ENCODE data around the gene E4F1. TPM values are rescaled to one million over a fixed set of nuclear protein-coding genes. Genes with fewer than 3 reads are reported as not detected.

E4F1 gene
- total RNA-seq, 1 experiment from 2014 or later: 44.7 TPM

DNA sequence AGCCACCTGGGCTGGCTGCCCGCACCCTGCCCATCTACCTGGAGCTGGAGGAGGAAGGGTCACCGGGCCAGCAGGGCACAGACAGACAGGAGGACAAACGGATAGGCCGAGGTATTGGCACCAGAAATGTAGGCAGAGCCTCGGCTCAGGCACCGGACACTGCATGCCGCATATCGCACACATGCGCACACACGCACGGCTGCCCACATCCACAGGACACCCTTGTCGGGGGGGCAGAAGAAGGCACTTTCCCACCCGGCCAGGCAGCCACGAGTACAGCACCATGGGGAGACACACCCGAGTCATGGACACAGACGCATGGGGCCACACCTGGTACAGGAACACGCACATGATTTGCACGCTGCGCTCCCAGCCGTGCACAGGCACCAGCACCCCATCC lies 41.4 kb upstream of the E4F1 start:
- H3K27ac ChIP-seq: no peak overlapping the region
- no peaks in the 10 kb centered on the region for H3K4me1 ChIP-seq (replicated peaks)
- H3K36me3 ChIP-seq: peaks cover 9% of the 10 kb centered on the region
- DNase-seq (ENCODE audit: low read depth in 1 of 2, low spot score in 2 of 2): no peak
- no peak overlapping the region for H3K4me3 ChIP-seq
- no peaks in the 10 kb centered on the region for H3K27me3 ChIP-seq (replicated peaks)
- H3K9me3 ChIP-seq (replicated peaks): no peaks in the 10 kb centered on the region

DNA sequence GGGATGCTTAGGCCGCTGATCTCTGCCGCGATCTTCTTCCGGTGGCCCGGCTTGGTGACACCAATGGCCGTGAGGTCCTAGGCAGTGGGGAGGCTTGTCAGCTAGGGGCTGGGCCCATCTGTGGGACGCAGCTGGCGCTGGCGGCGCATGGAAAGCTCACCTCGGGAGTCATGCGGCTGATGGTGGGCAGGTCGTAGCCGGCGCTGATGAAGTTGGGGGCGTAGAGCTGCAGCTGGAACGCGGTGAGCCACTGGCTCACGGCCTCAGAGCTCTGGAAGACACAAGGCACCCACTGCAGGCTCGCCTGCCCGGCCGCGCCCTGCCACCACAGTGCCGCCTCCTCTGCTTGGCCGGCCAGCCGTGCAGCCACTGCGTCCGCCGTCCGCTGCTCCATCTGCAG lies 39.7 kb upstream of the E4F1 start:
- Histone ChIP-seq H3K27ac (no peak overlapping the region), H3K36me3 (no peaks in the 10 kb centered on the region), H3K27me3 (replicated peaks) (no peaks in the 10 kb centered on the region), H3K9me3 (replicated peaks) (no peaks in the 10 kb centered on the region), H3K4me1 (replicated peaks) (no peaks in the 10 kb centered on the region), H3K4me3 (no peak overlapping the region)
- DNase-seq (ENCODE audit: low read depth in 1 of 2, low spot score in 2 of 2): no peak

DNA sequence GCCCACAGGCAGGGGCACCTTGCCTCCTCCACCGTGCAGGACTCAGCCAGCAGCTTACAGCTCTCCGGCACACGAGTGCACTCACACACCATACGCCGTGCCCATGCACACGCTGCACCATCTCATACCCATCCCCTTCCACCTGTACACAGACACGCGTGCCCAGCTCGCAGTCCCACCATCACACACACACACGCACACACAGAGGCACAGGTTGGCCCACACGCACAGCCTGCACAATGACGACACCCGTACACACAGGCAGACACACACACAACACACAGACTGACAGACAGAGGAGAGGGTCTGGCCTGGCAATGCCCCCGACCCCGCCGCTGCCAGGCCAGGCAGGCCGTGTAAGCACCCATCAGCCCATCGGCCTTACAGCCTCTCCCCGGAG lies 39.0 kb upstream of the E4F1 start:
- Histone ChIP-seq H3K27ac (no peak overlapping the region), H3K9me3 (replicated peaks) (no peaks in the 10 kb centered on the region), H3K4me3 (no peak overlapping the region), H3K27me3 (replicated peaks) (no peaks in the 10 kb centered on the region), H3K4me1 (replicated peaks) (no peaks in the 10 kb centered on the region), H3K36me3 (no peaks in the 10 kb centered on the region)
- DNase-seq (ENCODE audit: low read depth in 1 of 2, low spot score in 2 of 2): no peak

DNA sequence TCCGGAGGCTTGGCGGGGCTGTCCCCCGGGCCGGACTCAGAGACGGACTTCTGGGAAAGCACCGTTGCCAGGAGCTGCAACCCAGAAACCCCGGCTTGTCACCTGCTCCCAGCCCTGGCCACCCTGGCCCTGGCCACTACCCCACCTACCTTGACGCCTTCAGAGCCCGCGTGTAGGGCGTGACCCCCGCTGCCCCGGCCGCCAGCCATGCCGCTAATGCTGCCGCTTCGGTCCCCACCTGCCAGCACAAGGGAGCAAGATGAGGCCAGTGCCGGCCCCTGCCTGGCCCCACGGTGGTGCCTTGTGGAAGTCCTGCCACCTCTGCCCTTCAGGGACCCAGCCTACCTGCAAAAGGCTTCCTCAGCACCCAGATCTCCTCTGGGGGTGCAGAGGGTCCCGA lies 38.4 kb upstream of the E4F1 start:
- no peaks in the 10 kb centered on the region for H3K9me3 ChIP-seq (replicated peaks)
- no peak overlapping the region for H3K27ac ChIP-seq
- no peaks in the 10 kb centered on the region for H3K4me1 ChIP-seq (replicated peaks)
- no peaks in the 10 kb centered on the region for H3K36me3 ChIP-seq
- no peak overlapping the region for H3K4me3 ChIP-seq
- DNase-seq (ENCODE audit: low read depth in 1 of 2, low spot score in 2 of 2): no peak
- H3K27me3 ChIP-seq (replicated peaks): no peaks in the 10 kb centered on the region

DNA sequence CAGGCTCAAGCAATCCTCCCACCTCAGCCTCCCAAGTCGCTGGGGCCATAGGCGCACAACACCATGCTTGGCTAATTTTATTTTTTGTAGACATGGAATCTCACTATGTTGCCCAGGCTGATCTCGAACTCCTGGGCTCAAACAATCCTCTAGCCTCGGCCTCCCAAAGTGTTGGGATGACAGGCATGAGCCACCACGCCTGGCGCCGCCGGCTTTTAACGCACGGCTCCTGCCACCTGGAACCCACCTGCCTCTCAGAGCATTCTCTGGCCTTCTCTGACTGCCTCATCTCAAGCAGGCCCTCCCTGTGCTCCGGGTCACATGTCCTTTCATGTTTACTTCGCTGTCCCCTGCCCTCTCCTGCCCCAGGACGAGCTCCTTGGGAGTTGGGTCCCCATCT lies 37.3 kb upstream of the E4F1 start:
- no peak for DNase-seq (ENCODE audit: low read depth in 1 of 2, low spot score in 2 of 2)

DNA sequence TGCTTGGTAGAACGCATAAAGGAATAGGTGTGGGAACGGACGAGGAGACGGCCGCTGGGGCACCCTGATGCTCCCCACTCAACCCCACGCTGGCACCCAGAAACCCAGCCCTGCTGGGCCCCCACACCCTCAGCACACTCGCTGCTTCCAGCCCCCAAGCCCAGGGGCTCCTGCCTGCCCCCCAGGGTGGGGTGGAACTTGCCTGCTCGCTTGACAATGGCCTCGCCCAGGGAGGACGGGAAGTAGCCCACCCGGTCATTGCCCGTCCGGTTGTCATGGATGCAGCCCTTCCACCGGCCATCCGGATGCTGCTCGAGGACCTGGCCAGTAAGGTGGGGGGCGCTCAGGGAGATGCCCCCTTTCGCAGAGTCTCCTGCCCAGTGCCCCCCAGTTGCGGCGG lies 36.9 kb upstream of the E4F1 start:
- DNase-seq (ENCODE audit: low read depth in 1 of 2, low spot score in 2 of 2): no peak
- Histone ChIP-seq H3K27ac (no peak overlapping the region), H3K9me3 (replicated peaks) (no peaks in the 10 kb centered on the region)

More for the DNA sequence above, 37.3 kb upstream of the E4F1 start:
- Histone ChIP-seq H3K27me3 (replicated peaks) (no peaks in the 10 kb centered on the region), H3K9me3 (replicated peaks) (no peaks in the 10 kb centered on the region), H3K4me1 (replicated peaks) (no peaks in the 10 kb centered on the region), H3K4me3 (no peak overlapping the region), H3K36me3 (no peaks in the 10 kb centered on the region), H3K27ac (no peak overlapping the region)

DNA sequence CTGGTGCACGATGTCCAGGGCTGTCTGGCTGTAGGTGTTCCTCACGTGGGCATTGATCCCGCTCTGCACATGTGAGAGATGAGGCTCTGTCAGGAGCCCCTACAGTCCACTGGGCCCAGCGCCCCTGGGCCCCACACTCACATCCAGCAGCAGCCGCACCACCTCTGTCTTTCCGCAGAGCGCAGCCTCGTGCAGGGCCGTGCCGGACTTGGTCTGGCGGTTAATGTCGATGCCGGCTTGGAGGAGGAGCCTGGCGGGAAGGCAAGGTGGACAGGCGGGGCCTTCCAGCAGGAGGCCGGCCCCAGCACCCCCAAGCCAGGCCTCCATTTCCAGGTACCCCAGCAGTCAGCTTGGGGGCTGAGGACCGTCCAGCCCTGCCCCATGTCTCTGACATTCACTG lies 36.2 kb upstream of the E4F1 start:
- Histone ChIP-seq H3K27ac (no peak overlapping the region), H3K27me3 (replicated peaks) (no peaks in the 10 kb centered on the region), H3K4me1 (replicated peaks) (no peaks in the 10 kb centered on the region), H3K4me3 (no peak overlapping the region), H3K9me3 (replicated peaks) (no peaks in the 10 kb centered on the region), H3K36me3 (no peaks in the 10 kb centered on the region)
- DNase-seq (ENCODE audit: low read depth in 1 of 2, low spot score in 2 of 2): no peak

More for the DNA sequence above, 36.9 kb upstream of the E4F1 start:
- Histone ChIP-seq H3K36me3 (no peaks in the 10 kb centered on the region), H3K4me1 (replicated peaks) (no peaks in the 10 kb centered on the region), H3K27me3 (replicated peaks) (no peaks in the 10 kb centered on the region), H3K4me3 (no peak overlapping the region)

DNA sequence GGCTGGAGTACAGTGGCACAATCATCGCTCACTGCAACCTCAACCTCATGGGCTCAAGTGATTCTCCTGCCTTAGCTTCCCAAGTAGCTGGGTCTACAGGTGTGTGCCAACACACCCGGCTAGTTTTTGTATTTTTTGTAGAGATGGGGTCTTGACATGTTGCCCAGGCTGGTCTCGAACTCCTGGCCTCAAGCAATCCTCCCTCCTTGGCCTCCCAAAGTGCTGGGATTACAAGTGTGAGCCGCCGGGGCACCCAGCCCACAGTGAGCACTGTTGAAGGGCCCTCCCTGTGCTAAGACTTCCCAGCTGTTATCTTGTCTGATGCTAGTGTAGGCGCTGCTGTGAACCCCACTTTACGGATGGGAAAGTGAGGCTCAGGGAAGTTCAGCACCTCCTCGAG lies 35.0 kb upstream of the E4F1 start:
- Histone ChIP-seq H3K27ac (no peak overlapping the region), H3K4me3 (no peak overlapping the region), H3K4me1 (replicated peaks) (no peaks in the 10 kb centered on the region), H3K9me3 (replicated peaks) (no peaks in the 10 kb centered on the region), H3K27me3 (replicated peaks) (no peaks in the 10 kb centered on the region; the same call in 1 of the 2 replicates), H3K36me3 (no peaks in the 10 kb centered on the region)
- no peak for DNase-seq (ENCODE audit: low read depth in 1 of 2, low spot score in 2 of 2)

DNA sequence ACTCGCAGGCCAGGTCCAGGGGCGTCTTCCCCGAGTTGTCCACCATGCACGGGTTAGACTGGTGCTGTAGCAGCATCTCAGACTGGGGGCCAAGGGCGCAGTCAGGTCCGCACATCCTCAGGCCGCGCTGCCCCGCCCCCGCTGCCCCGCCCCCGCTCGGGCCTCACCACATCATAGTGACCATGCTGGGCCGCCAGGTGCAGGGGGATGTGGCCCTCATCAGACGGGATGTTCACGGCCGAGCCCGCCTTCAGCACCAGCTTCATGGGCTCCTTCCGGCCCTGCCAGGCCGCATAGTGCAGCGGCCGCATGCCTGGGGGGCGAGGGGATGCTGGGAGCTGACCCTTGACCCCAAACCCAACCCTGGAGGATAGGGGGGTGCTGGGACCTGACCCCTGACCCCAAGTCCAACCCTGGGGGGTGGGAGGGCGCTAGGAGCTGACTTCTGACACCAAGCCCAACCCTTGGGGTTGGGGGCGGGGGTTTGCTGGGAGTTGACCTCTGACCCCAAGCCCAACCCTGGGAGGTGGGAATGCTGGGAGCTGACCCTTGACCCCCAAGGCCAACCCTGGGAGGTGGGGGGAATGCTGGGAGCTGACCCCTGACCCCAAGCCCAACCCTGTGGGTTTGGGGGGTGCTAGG lies 34.0 kb upstream of the E4F1 start:
- Histone ChIP-seq H3K9me3 (replicated peaks) (no peaks in the 10 kb centered on the region), H3K27me3 (replicated peaks) (peaks cover 6% of the 10 kb centered on the region), H3K27ac (no peak overlapping the region), H3K36me3 (no peaks in the 10 kb centered on the region), H3K4me1 (replicated peaks) (no peaks in the 10 kb centered on the region), H3K4me3 (no peak overlapping the region)
- DNase-seq (ENCODE audit: low read depth in 1 of 2, low spot score in 2 of 2): no peak

DNA sequence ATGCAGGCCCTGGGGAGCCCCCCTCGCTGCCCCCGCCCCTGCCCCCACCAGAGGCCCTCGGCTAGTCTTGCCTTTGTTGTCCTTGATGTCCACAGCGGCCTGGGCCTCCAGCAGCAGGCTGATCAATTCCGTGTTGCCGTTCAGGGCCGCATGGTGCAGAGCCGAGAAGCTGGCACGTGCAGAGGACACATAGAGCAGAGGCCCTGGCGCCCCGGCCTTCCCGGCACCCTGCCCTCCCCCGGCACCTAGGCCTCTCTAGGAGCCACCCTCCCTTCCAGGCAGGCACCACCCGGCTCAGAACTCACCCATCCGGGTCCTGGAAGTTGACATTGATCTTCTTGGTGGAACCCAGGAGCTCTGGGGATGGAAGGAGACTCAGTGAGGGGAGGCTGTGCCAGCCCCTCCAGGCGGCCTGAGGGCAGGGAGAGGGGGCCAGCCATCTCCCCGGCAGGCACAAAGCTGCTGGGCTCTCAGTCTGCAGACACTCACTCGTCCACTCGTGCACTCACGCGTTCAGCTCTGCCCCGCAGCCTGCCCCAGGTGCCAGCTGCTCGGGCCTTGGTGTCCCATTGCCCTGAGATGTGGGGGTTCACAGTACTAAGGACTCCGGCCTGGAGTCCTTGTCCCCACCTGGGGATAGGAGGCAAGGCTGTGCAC lies 33.3 kb upstream of the E4F1 start:
- Histone ChIP-seq H3K36me3 (no peaks in the 10 kb centered on the region), H3K9me3 (replicated peaks) (no peaks in the 10 kb centered on the region), H3K4me1 (replicated peaks) (no peaks in the 10 kb centered on the region), H3K27me3 (replicated peaks) (peaks cover 13% of the 10 kb centered on the region), H3K27ac (no peak overlapping the region), H3K4me3 (no peak overlapping the region)
- DNase-seq (ENCODE audit: low read depth in 1 of 2, low spot score in 2 of 2): no peak

DNA sequence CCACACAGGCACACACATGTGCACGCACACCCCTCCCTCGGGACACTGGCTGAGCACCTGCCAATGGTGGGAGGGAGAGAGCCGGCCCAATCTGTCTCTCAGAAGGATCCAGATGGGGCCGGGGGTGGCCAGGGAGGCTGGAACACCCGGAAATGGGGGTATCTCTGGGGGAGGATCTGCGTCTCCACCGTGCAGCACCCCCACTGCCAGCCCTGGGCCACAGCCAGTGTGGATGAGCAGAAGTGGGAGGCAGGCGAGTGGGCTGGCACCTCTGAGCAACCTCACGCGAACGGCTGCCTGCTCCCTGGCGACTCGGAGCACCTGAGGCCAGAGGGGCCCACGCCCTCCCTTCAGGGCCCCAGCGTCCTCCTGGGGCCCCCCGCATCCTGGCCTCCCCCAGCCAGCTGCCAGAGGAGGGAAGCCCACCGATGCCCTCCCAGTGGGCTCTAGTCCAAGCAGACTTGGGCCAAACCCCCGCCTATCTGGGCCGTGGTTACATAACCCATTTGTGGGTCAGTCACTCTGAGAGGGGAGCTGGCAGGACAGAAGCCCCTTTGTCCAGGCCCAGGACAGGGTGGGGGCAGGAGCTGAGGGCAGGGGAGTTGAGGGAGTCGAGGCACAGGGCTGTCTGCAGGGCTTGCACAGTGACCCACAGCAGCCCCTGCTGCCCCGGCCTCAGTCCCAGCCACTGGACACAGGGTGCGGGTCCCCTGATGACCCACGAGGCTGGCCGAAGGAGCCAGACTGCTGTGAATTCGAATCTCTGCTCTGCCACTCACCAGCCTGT lies 32.5 kb upstream of the E4F1 start:
- Histone ChIP-seq H3K4me3 (no peak overlapping the region), H3K36me3 (no peaks in the 10 kb centered on the region), H3K9me3 (replicated peaks) (no peaks in the 10 kb centered on the region), H3K27ac (no peak overlapping the region), H3K4me1 (replicated peaks) (0 out of 2 replicates have a peak, but pooled peaks cover 4% of the 10 kb centered on the region), H3K27me3 (replicated peaks) (peaks cover 21% of the 10 kb centered on the region)
- no peak for DNase-seq (ENCODE audit: low read depth in 1 of 2, low spot score in 2 of 2)

DNA sequence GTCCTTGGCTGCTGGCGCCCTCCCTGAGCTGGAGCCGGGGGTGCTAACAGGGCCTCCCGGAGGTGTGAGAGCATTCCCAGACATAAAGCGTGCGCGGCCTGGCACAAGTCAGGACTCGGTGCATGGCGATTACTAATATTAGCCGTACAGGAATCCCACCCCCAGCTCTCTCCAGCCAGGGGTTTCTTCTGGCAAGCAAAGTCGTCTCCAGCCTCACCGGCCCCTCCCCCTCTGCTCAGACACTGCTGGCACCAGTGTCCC lies 32.0 kb upstream of the E4F1 start:
- H3K27me3 ChIP-seq (replicated peaks): peaks cover 24% of the 10 kb centered on the region
- H3K4me3 ChIP-seq: no peak overlapping the region
- DNase-seq (ENCODE audit: low read depth in 1 of 2, low spot score in 2 of 2): no peak
- no peaks in the 10 kb centered on the region for H3K9me3 ChIP-seq (replicated peaks)
- H3K4me1 ChIP-seq (replicated peaks): 0 out of 2 replicates have a peak, but pooled peaks cover 5% of the 10 kb centered on the region
- H3K27ac ChIP-seq: no peak overlapping the region
- H3K36me3 ChIP-seq: no peaks in the 10 kb centered on the region

DNA sequence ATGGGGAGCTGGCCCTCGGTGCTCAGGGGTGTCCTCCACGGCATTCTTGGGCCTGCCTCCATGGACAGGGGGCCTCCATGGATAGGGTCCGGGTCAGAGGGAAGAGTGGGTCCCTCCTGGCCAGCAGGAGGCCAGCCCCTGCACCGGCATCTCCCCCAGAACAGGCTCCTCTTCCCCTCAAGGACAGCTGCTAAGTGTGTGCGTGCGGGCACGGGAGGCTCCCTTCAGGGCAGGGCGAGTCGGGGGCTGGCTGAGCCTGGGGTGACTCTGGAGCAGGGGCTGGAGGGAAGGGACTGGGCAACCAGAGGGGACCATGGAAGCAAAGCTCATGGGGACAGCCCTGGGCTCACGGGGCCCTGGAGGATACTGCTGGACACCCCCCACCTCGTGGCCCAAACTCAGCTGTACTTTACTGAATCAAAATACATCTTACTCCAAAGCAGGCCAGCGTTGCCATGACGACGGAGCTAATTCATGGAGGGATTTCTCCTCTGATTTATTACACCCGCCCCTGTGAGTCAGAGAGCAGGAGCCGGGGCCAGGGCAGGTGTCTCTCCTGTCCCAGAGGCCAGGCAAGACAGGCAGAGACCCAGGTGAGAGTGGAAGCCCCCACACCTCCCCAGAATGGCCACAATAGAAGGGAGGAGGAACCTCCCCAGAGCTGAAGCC lies 29.1 kb upstream of the E4F1 start:
- Histone ChIP-seq H3K27me3 (replicated peaks) (peaks cover 51% of the 10 kb centered on the region), H3K4me1 (replicated peaks) (0 out of 2 replicates have a peak, but pooled peaks cover 5% of the 10 kb centered on the region), H3K4me3 (no peak overlapping the region), H3K9me3 (replicated peaks) (no peaks in the 10 kb centered on the region), H3K27ac (no peak overlapping the region), H3K36me3 (no peaks in the 10 kb centered on the region)
- no peak for DNase-seq (ENCODE audit: low read depth in 1 of 2, low spot score in 2 of 2)

DNA sequence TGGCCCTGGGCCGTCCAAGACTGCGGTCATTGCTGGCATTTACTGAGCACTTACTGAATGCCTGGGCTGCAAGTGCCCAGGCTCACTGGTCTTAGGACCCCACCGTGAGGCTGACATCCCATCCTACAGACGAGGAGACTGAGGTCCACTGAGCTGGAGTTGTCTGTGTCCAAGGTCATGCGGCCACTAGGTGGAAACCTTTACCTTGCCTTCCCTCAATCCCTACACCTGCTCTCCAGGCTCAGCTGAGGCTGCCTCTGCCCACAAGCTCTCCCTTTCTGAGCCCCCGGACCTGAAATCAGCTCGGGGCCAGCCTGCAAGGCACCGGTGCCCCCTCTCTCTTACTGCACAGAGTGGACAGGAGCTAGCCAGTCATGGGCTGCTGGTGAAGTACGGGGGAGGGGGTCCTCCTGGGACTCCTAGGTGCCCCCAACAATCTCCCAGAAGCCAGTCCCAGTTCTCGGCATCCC lies 28.5 kb upstream of the E4F1 start:
- Histone ChIP-seq H3K4me1 (replicated peaks) (0 out of 2 replicates have a peak, but pooled peaks cover 5% of the 10 kb centered on the region), H3K27me3 (replicated peaks) (peaks cover 57% of the 10 kb centered on the region)
- DNase-seq (ENCODE audit: low read depth in 1 of 2, low spot score in 2 of 2): no peak

More for the DNA sequence above, 28.5 kb upstream of the E4F1 start:
- no peaks in the 10 kb centered on the region for H3K36me3 ChIP-seq
- H3K27ac ChIP-seq: no peak overlapping the region
- no peak overlapping the region for H3K4me3 ChIP-seq
- no peaks in the 10 kb centered on the region for H3K9me3 ChIP-seq (replicated peaks)
